Measurements from ENCODE around the gene S1PR5. TPM values are rescaled to one million over a fixed set of nuclear protein-coding genes. Genes with fewer than 3 reads are reported as not detected.

Gene S1PR5
- total and polyA plus RNA-seq, 8 donors: 0.20 to 1.8 (median 0.86) TPM

DNA sequence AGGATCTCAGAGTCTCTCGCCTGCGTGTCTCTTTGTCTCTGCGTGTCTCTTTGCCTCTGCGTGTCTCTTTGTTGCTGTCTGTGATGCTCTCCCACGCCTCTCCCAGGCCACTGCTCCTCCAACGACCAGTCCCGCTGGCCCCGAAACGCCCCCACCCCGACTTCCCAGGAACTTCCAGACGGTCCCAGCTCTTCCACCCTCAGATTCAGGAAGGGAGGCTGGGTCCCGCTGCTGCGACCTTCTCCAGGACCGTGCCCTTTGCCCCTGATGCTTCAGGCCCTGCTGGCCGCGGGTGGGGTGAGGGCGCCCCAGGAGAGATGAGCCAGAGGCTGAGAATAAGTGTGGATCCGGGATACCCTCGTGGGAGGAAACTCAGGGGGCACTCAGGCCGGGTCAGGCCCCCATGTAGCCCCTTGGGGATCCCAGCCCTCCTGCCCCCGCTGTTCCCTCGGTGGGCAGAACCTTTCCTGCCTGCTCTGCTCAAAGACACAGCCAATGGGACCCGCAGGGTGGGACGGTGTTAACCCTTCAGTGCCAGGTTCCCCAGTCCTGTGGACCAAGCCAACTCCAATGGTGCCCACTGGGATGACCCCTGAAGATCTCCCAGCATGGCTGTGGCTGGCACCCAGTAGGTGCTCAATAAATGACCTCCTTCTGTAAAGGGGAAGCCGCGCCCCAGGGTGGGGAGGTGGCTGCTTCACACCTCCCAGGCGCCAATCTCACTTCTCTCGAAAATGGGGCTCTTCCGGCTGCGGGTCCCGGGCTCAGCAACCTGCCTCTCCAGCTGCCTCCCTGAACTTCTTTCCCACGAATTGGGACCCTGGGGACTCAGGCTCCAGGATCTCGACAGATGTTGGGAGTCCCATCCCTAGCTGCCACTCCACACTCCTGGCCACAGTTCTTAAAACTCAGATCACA is 1.5 kb upstream of the S1PR5 start:
- ATAC-seq (no peak), DNase-seq (no peak)
- H3K27ac ChIP-seq: no peak overlapping the region
- TF ChIP-seq, protein P1, sequence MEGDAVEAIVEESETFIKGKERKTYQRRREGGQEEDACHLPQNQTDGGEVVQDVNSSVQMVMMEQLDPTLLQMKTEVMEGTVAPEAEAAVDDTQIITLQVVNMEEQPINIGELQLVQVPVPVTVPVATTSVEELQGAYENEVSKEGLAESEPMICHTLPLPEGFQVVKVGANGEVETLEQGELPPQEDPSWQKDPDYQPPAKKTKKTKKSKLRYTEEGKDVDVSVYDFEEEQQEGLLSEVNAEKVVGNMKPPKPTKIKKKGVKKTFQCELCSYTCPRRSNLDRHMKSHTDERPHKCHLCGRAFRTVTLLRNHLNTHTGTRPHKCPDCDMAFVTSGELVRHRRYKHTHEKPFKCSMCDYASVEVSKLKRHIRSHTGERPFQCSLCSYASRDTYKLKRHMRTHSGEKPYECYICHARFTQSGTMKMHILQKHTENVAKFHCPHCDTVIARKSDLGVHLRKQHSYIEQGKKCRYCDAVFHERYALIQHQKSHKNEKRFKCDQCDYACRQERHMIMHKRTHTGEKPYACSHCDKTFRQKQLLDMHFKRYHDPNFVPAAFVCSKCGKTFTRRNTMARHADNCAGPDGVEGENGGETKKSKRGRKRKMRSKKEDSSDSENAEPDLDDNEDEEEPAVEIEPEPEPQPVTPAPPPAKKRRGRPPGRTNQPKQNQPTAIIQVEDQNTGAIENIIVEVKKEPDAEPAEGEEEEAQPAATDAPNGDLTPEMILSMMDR (IDR thresholded peaks at IDR 0.05): no peak
- H3K9me3 ChIP-seq: no peaks in the 10 kb centered on the region
- peaks cover 11 to 29% of the 10 kb centered on the region in 2 donors for H3K4me1 ChIP-seq
- no peaks in the 10 kb centered on the region for H3K36me3 ChIP-seq
- intact Hi-C loops (cut with DNase I): no loop called here
- H3K27me3 ChIP-seq: peaks cover 49 to 94% of the 10 kb centered on the region in 2 donors
- no peak overlapping the region for H3K4me3 ChIP-seq

DNA sequence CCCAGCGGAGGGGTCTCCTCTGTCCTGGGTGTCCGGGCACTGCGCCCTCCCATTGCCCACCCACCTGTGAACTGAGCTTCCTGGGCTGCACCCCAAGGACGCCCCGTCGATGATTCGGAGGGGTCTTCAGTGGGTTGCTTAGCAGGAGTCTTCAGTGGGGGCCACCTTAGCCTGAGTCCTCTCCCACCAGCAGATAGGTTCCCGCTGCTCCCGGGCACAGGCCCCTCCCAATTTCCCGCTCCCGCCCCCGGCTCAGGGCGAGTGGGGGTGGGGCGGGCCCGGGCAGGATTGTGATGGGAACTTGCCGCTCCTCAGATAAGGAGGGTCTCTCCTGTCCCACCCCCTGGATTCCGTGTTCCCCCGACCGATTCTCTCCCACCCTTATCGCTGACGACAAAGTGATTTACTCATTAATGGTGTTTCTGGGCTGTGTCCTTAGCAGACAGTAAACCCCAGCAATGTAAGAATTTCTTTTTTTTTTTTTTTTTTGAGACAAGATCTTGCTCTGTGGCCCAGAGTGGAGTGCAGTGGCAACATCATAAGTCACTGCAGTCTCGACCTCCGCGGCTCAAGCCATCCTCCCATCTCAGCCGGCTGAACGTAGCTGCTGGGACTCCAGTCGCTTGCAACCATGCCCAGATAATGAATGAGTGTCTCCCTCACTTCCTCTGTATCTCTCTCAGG is 655 bp upstream of the S1PR5 start:
- Histone ChIP-seq H3K4me1 (peaks cover 11 to 29% of the 10 kb centered on the region in 2 donors), H3K4me3 (peak overlapping the region; percentile 26 to 29), H3K27me3 (peaks cover 57 to 100% of the 10 kb centered on the region in 2 donors), H3K27ac (no peak overlapping the region), H3K9me3 (no peaks in the 10 kb centered on the region), H3K36me3 (no peaks in the 10 kb centered on the region)
- DNase-seq (no peak), ATAC-seq (peak; percentile 46)
- intact Hi-C loops (cut with DNase I): no loop called here
- TF ChIP-seq, protein P1 (IDR thresholded peaks at IDR 0.05): no peak

DNA sequence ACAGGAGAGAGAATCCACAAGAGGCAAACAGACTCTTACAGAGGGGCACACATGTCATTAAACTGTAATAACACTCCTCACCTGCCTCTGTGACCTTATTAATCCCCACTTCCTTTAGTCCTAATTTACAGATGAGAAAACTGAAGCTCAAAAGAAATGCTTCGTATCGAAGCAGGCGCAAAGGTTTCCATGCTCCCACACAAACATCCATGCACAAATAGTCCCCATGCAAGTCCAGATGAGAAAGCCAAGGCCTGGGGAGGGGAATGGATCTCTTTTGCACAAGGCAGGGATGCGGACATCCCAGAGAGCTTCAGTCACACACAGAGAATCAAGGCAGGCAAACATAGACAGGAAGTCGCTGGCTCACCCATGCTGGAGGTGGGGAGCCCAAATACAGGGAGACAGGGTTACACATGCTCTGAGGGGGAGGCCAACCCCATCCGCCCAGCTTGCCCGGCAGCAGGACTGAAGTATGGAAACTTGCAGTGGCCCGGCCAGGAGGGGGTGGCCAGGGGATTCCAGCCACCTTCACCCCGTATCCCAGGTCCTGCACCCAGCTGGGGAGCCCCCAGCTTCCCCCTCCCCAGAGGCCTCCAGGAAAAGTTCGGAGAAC is 468 bp downstream of the S1PR5 start:
- intact Hi-C loops (cut with DNase I): no loop called here
- peaks cover 60 to 100% of the 10 kb centered on the region in 2 donors for H3K27me3 ChIP-seq
- TF ChIP-seq, protein P1 (IDR thresholded peaks at IDR 0.05): no peak
- ATAC-seq (no peak), DNase-seq (no peak)
- no peak overlapping the region for H3K27ac ChIP-seq
- H3K36me3 ChIP-seq: no peaks in the 10 kb centered on the region
- H3K9me3 ChIP-seq: no peaks in the 10 kb centered on the region
- H3K4me3 ChIP-seq: peak overlapping the region in 1 of 2 donors; percentile 26
- H3K4me1 ChIP-seq: peaks cover 11 to 29% of the 10 kb centered on the region in 2 donors

DNA sequence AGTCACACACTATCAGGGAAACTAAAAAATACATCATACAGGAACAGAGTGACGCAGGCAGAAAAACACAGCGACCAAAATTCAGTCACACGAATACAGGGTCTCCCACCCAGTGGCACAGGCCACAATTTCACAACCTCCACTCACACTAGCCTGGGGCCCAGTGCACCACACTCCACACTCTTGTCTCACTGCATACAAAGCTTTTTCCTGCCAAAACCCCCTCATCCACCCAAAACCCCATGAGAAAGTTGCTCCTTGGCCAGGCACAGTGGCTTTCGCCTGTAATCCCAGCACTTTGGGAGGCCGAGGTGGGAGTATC is 1.2 kb downstream of the S1PR5 start:
- H3K27me3 ChIP-seq: peaks cover 60 to 100% of the 10 kb centered on the region in 2 donors
- peaks cover 11 to 29% of the 10 kb centered on the region in 2 donors for H3K4me1 ChIP-seq
- H3K9me3 ChIP-seq: no peaks in the 10 kb centered on the region
- no peak overlapping the region for H3K4me3 ChIP-seq
- no peak overlapping the region for H3K27ac ChIP-seq
- no peaks in the 10 kb centered on the region for H3K36me3 ChIP-seq
- intact Hi-C loops (cut with DNase I): no loop called here
- TF ChIP-seq, protein P1 (IDR thresholded peaks at IDR 0.05): no peak
- no peak for DNase-seq
- ATAC-seq: no peak

Data from left lung (tissue), 10 donors.